DND-41 (cell line): ENCODE measurements around the gene AHNAK.
A peak's percentile ranks its signal among the peaks of the same experiment; 100 is the strongest.

Experiments
- ATAC-seq: fragments of 200-7000 bp; cut with Tn5 transposase; 3 replicates; pipeline ENCODE4 v1.9.1; 2021; ENCODE audit warnings: low read depth; ENCODE audit not compliant: insufficient read depth
- DNase-seq: peaks from one replicate; pipeline ENCODE4 v3.0.0-alpha.2; 2020
- H2AFZ ChIP-seq: 2 replicates; pipeline ENCODE4 v1.6.0; 2012; ENCODE audit warnings: low read depth, low read length
- H3K27ac ChIP-seq: 2 replicates; pipeline ENCODE4 v1.5.1; 2012; ENCODE audit warnings: low read length, inconsistent platforms
- H3K27me3 ChIP-seq: fragments of 200-600 bp; sonication (generic); 2 replicates; pipeline ENCODE4 v1.6.0; 2012; ENCODE audit warnings: low read length, mild to moderate bottlenecking, inconsistent platforms; ENCODE audit not compliant: insufficient read depth, poor library complexity
- H3K36me3 ChIP-seq: 2 replicates; pipeline ENCODE4 v1.5.1; 2012; ENCODE audit warnings: low read length, inconsistent platforms; ENCODE audit not compliant: insufficient read depth
- H3K4me1 ChIP-seq: 2 replicates; pipeline ENCODE4 v1.5.1; 2012; ENCODE audit warnings: mild to moderate bottlenecking, low read length; ENCODE audit not compliant: insufficient read depth
- H3K4me2 ChIP-seq: 2 replicates; pipeline ENCODE4 v1.6.0; 2012; ENCODE audit warnings: mild to moderate bottlenecking, moderate library complexity, low read length, inconsistent platforms; ENCODE audit not compliant: insufficient read depth
- H3K4me3 ChIP-seq, 2 experiments: fragments of 200-600 bp in 1 of 2; shearing (Covaris generic) in 1 of 2; 2 replicates each; pipeline ENCODE4 v1.5.1; 2012 to 2016; ENCODE audit warnings: inconsistent platforms in 2 of 2, low read length in 2 of 2, mild to moderate bottlenecking in 2 of 2, low read depth in 1 of 2, moderate library complexity in 1 of 2
- H3K79me2 ChIP-seq: 2 replicates; pipeline ENCODE4 v1.6.0; 2012; ENCODE audit warnings: low read length, inconsistent platforms; ENCODE audit not compliant: insufficient read depth
- H3K9ac ChIP-seq: 2 replicates; pipeline ENCODE4 v1.6.0; 2012; ENCODE audit warnings: low read depth, mild to moderate bottlenecking, inconsistent platforms, low read length, moderate library complexity
- H3K9me3 ChIP-seq: 2 replicates; pipeline ENCODE4 v1.5.1; 2012; ENCODE audit warnings: low read length, moderate library complexity, mild to moderate bottlenecking, inconsistent platforms; ENCODE audit not compliant: insufficient read depth, severe bottlenecking
- H4K20me1 ChIP-seq: 2 replicates; pipeline ENCODE4 v1.6.0; 2012; ENCODE audit warnings: low read length; ENCODE audit not compliant: insufficient read depth
- EZH2 ChIP-seq: IDR thresholded peaks from 3 replicates; pipeline ENCODE4 v1.6.1; 2012; ENCODE audit warnings: borderline replicate concordance, low read depth, mild to moderate bottlenecking, moderate library complexity, low read length, inconsistent platforms; ENCODE audit not compliant: severe bottlenecking
- TF ChIP-seq, protein P1 (sequence below): IDR thresholded peaks from 2 replicates; pipeline ENCODE4 v1.5.1; 2012; ENCODE audit warnings: borderline replicate concordance, low read length, moderate library complexity, mild to moderate bottlenecking; ENCODE audit not compliant: poor library complexity, severe bottlenecking; ENCODE audit errors: extremely low read depth

The AHNAK gene

DNA sequence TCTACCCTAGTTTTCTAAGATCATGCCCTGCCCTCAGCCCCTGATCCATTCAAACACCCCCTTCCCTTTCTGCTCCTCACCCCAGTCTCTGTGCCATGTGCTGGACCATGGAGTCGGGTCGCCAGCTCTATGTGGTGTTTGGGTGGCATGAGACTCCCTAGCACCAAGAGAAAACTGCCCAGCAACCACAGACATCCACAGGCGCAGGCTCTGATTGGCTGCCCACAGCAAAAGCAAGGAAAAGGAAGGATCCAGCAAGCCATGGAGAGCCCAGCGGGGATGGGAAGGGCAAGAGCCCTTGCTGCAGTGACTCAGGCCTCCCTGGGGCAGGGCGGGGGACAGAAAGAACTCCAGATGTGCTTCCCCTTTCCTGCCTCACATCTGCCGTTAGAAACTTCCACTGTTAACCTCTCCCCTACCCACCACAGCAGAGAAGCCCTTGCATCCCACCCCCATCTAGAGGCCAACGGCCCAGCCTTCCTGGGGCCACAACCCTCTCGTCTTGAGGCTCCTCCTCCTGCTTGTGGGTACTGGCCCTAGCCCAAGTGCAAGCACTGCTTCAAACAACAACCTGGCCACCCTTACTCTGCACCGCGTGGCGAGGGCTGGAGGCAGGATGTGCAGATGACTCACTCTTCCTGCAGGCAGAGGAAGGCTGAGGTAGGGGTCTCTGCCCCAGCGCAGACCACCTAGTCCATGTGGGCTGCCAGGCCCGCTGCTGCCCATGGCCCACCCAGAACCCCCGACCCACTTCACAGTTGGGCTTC lies 9.7 kb upstream of the AHNAK start:
- peaks cover 39% of the 10 kb centered on the region for H4K20me1 ChIP-seq
- peak overlapping the region; percentile 59 for H3K4me2 ChIP-seq
- DNase-seq (peak; percentile 95), ATAC-seq (peak; percentile 89)
- peak overlapping the region; percentile 92 for H3K27ac ChIP-seq
- H3K36me3 ChIP-seq: peaks cover 36% of the 10 kb centered on the region
- H3K9me3 ChIP-seq: no peaks in the 10 kb centered on the region
- TF ChIP-seq, protein P1, sequence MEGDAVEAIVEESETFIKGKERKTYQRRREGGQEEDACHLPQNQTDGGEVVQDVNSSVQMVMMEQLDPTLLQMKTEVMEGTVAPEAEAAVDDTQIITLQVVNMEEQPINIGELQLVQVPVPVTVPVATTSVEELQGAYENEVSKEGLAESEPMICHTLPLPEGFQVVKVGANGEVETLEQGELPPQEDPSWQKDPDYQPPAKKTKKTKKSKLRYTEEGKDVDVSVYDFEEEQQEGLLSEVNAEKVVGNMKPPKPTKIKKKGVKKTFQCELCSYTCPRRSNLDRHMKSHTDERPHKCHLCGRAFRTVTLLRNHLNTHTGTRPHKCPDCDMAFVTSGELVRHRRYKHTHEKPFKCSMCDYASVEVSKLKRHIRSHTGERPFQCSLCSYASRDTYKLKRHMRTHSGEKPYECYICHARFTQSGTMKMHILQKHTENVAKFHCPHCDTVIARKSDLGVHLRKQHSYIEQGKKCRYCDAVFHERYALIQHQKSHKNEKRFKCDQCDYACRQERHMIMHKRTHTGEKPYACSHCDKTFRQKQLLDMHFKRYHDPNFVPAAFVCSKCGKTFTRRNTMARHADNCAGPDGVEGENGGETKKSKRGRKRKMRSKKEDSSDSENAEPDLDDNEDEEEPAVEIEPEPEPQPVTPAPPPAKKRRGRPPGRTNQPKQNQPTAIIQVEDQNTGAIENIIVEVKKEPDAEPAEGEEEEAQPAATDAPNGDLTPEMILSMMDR: peak; percentile 30
- TF ChIP-seq EZH2: no peak
- H3K4me1 ChIP-seq: peaks cover 76% of the 10 kb centered on the region
- H3K79me2 ChIP-seq: peaks cover 6% of the 10 kb centered on the region; the same call in 1 of the 2 replicates
- H2AFZ ChIP-seq: no peak overlapping the region
- H3K9ac ChIP-seq: peak overlapping the region; percentile 46
- H3K27me3 ChIP-seq: no peaks in the 10 kb centered on the region
- peak overlapping the region in 1 of 2 experiments; percentile 42; a peak in 2 of 4 replicates for H3K4me3 ChIP-seq

DNA sequence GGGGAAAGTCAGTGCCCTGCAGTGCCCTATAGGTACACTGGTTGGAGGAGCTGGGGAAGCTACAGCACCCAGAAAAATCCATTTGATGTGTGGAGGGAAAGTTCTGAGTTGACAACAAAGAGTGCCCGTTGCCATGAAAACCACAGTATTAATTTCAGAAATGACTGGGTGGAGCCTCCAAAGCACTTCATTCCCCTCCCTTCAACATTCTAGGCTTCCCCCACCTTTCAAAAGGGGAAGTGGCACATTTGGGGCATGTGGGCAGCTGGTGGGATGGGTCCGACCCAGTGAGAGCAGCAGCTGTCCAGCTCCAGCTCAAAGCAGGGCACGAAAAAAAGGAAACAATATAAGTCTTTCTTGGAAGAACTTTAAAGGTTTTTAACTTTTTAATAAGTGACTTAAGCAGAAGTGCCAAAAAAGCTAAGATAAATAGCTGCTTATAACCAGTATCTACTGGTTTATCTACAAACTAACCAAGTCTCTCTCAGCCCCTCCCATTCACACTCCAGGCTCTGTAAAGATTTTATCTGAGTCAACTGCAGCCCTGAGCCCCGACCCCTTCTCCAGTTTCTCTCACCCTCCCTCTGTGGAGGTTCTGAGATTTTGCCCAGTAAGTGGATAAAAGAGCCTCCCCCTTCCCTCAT lies 9.0 kb upstream of the AHNAK start:
- H3K9me3 ChIP-seq: no peaks in the 10 kb centered on the region
- ATAC-seq: peak; percentile 27
- peak overlapping the region; percentile 46 for H3K9ac ChIP-seq
- H3K4me3 ChIP-seq: peak overlapping the region in 1 of 2 experiments; percentile 42; a peak in 2 of 4 replicates
- peak; percentile 62 for DNase-seq
- peak overlapping the region; percentile 92 for H3K27ac ChIP-seq
- no peaks in the 10 kb centered on the region for H3K27me3 ChIP-seq
- H3K79me2 ChIP-seq: peaks cover 3% of the 10 kb centered on the region; the same call in 1 of the 2 replicates
- H4K20me1 ChIP-seq: peaks cover 35% of the 10 kb centered on the region
- H3K4me1 ChIP-seq: peaks cover 71% of the 10 kb centered on the region
- H3K36me3 ChIP-seq: peaks cover 30% of the 10 kb centered on the region
- TF ChIP-seq, protein P1: no peak
- TF ChIP-seq EZH2: no peak
- peak overlapping the region; percentile 59 for H3K4me2 ChIP-seq
- no peak overlapping the region for H2AFZ ChIP-seq

DNA sequence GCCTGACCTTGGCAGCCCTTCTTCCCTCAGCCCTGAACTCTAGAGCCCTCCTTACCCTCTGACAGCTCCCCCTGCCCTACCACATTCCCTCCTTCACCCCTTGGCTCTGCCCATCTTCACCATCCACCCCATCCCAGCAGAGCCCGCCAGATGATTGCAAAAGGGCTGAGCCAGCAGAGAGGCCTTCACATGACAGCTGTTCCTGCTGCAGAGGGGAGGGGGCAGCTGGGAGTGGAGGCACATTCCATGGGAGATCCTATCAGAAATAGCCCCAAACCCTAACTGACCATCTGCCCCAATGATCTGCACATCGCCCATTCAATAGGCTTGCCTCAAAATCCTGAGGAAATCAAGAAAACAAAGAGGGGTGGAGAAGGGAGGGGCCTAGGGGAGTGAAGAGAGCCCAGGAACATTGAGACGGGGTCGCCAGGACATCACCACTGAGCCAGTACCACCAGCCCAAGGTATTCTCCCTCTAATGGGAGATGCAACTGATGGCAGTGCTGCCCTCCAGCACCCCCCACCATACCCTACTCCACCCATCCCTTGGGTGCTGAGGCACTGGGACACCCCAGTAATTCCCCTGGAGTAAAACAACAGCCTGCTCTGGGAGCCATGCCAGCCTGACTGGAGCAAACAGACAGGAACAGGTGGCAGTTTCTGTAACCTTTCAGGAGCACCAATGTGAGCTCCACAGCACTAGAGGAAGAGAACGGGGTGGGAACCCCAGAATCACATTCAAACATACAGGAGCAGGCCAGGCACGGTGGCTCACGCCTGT lies 8.0 kb upstream of the AHNAK start:
- H3K4me3 ChIP-seq: no peak overlapping the region
- H3K9ac ChIP-seq: peak overlapping the region; percentile 46

More for the DNA sequence above, 8.0 kb upstream of the AHNAK start:
- Histone ChIP-seq H3K27me3 (no peaks in the 10 kb centered on the region), H4K20me1 (peaks cover 26% of the 10 kb centered on the region), H3K36me3 (peaks cover 20% of the 10 kb centered on the region), H2AFZ (no peak overlapping the region), H3K4me2 (peak overlapping the region; percentile 59), H3K9me3 (no peaks in the 10 kb centered on the region), H3K27ac (peak overlapping the region; percentile 92), H3K79me2 (no peaks in the 10 kb centered on the region), H3K4me1 (peaks cover 60% of the 10 kb centered on the region)
- ATAC-seq (no peak), DNase-seq (no peak)
- TF ChIP-seq EZH2: no peak
- TF ChIP-seq, protein P1: no peak
